Stimulated activated CD8-positive, alpha-beta memory T cell treated with anti-CD3 and anti-CD28 coated beads, Interleukin-12 subunit alpha, Interleukin-12 subunit beta, amount 100 ng/mL, for 4 hours (primary cell): ENCODE results near the gene DDT.
"Not testable (repeated sequence)": the region's sequence is repeated elsewhere in the genome, so short reads cannot be mapped to it uniquely, and the experiment has no call there.

Source experiments
- DNase-seq: peaks from one replicate; pipeline ENCODE4 v3.0.0-alpha.2; 2020; ENCODE audit warnings: low read depth

The DDT gene

DNA sequence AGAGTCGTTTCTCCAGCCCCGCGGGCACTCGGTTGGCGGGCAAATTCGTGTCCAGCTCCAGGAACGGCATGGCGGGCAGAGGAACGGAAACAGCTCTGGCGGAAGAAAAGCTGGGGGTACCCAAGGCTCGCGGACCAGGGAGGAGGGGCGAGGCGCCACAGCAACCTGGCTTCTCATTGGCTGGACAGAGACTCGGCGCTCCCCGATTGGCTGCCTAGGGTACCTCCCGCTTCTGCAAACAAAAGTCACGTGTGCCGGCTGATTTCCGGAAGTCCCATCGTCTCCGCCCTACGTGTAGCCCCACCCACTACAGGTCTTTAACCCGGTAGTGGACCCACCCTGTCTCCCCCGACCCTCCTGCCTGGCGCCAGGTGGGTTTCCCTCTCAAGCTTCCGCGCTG is at the start of gene DDT:
DDT (minus strand) TSS at position 97 of the 400 bp plus-strand sequence; CDS start at position 70, 27 bp downstream.
- not testable (repeated sequence) for DNase-seq

DNA sequence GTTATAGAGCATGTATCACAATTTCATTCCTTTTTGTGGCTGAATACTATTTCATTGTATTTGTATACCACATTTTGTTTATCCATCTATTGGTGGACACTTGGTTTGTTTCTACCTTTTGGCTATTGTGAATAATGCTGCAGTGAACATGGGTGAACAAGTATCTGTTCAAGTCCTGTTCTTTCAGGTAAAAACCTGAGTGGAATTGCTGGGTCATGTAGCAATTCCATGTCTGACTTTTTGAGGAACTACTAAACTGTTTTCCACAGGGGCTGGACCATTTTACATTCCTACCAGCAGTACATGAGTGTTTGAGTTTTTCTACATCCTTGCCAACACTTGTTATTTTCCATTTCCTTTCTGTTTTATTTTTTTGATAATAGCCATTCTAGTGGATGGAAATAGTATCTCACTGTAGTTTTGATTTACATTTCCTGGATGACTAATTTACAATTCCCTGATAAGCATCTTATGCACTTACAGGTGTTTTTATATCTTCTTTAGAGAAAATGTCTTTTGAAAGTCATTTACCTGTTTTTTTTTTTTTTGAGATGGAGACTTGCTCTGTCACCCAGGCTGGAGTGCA is 49.1 kb upstream of the DDT start:
- no peak for DNase-seq

- DNase-seq, result no peak
Observed at GRCh38 chr22:24021304-24021703, 47.1 kb upstream of the DDT start.

GRCh38 chr22:24016156-24016555 is 41.9 kb upstream of the DDT start:
- no peak for DNase-seq

DNA sequence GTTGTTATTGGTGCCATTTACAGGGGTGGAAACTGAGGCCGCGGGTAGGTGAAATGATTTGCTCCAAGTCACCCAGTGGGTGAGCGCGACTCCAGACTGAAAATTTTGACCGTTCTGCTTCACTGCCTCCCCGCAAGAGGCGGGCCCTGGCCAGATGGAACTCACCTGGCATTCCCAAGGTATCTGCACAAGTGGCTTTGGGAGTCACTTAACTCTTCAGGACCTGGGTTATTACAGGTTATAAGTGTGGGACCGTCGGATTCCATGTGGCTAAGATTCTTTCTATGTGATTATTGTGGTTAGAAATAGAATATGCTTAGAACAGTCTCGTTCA is 37.5 kb upstream of the DDT start:
- no peak for DNase-seq

DNA sequence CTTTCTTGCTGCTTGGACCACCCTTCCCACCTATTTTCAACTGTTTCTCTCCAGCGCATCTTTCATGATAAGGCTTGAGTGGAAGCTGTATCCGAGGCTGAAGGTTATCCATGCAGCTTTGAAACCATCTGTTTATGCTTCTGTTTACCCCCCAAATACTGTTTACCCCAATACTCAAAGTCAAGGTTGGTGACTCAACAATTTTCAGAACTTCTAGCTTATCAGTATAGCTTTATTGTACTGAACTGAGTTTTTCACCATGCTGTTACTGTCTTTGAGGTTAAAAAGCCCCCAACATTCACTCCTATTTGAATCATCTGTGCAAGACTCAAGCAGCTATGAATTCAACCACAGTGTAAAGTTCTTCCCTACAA is 35.8 kb upstream of the DDT start:
- no peak for DNase-seq

GRCh38 chr22:24009227-24010017 is 35.2 kb upstream of the DDT start:
- DNase-seq, result no peak

DNA sequence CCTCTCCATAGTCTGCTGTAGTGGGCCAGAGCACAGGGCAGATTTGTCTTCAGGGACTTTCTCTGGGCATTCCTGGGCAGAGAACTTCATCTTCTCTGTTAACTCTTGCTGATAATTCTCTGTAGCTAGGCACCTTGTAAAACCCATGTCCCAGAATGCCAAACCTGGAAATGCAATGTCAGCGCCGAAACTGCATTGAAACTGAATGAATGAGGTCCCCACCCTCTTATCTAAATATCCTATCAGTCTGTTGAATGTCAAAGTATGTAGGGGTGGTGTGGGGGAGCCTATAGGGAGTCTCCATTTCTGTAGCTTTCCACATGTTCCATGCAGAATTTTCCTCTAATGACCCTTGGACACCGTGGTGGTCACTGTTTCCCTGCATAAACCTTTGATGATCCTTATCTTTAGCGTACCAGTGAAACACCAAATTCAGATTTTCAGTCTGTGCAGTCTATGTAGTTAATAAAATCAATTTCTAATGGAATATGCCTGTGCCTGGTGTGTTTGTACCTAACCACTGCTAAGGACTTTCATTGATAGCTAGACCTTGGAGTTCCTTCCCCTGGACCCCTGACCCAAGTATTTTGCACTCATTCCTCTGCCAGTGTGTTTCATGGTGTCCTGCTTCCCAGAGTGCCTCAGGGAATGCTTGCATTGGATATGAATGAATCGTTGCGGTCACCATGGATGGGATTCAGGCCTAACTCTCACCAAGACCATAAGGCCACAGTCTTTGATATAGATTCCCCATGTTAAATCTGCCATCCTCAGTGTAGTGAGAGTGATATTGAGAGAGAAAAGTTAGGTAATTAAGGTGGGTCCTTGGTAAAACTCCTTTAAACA is 34.4 kb upstream of the DDT start:
- DNase-seq, result no peak

DNA sequence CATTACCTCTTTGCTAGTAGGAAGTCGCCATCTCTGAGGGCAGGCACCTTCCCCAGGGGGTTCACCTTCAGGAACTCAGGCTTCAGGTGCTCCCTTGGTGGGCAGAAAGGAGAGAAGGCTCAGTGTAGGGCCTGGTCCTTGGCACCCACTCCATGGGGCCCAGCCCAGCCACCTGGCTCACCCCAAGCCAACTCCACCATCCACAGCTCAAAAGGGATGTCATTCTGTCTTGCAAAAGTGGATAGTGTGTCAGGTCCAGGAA is 33.7 kb upstream of the DDT start:
- DNase-seq, result no peak

DNA sequence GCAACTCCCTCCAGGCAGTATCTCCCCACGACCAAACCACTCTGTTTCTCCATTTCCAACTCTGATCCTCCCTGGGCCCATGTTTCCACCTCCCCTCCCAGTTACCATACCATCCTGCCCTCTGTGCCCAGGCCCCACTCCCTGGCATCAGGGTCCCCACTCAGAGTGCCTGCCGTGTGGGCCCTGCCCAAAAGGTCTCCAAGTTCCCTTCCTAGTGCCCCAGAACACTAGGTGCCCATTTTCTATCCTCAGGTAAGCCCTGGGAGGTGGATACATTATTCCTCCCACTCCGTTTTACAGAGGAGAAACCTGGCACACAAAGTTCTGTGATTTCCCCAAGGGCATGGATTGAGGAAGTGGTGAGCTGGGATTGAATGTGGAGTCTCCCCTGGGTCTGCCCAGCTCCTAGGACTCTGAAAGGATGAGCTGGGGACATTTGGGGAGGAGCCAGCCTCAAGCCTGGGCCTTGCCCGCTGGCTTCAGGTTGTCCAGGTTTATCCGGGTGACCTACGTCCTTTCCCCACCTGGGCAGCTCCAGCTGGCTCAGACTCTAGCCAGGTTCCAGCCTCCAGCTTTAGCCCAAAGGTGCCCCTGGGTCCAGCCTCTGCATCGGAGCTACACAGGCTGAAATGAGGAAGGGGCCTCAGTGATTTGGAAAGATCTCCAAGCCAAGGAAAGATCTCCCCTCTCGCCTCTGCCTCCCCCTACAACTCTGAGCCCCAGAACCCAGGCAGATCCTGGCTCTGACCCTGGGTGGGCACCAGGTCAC is 33.2 kb upstream of the DDT start:
- no peak for DNase-seq

- DNase-seq, result no peak
Observed at GRCh38 chr22:24006914-24007214, 32.6 kb upstream of the DDT start.

DNA sequence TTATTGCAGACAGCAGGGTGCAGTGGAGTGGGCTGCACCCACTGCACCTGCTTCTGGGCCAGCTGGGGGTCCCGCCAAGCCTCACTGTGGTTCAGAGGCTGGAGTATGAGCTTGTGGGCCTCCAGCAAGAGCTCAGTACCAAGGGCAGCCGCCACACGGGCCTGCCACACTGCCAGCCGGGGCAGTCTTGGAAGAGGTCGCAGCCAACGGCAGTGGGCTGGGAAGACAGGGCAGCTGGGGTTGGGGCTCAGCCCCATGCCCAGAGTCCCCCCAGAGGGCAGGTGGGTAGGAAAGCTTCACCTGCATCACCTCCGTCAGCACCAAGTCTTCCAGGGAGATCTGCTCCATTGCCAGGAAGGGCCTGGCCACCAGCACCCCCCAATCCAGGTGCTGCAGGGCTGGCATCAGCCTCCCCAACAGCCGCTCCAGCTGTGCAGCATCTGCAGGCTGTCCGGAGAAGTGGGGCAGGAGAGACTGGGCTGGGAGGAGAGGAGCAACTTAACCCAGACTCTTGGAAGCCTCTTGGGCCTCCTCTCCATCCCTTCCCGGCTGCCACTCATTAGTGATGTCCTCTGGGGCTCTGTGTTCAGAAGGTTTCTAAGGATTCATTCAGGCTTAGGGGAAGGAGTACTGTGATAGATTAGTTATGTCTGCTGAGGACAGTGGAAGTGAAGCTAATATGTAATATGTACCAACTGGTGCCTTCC is 32.1 kb upstream of the DDT start:
- no peak for DNase-seq

DNA sequence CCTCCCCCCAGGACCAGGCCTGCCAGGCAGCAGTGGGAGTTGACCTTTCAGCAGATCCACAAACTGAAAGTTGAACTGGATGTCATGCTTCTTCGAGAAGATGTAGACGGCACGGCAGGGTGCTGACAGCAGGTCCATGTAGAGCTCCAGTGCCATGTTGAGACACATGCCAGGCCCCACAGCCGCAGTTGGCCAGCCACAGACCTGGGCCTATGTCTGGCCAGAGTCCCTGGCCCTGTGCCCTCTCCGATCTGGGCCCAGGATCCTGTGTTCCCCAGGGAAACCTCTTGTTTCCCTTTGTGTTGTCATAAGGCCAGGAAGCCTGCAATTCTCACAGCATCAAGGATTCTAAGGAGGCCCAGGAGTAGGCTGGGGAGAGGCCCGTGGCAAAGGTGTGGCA is 31.0 kb upstream of the DDT start, which contains the start of gene GSTT4:
GSTT4 (minus strand) TSS at position 253 of the 400 bp plus-strand sequence; CDS start at position 156, 97 bp downstream.
- no peak for DNase-seq

DNA sequence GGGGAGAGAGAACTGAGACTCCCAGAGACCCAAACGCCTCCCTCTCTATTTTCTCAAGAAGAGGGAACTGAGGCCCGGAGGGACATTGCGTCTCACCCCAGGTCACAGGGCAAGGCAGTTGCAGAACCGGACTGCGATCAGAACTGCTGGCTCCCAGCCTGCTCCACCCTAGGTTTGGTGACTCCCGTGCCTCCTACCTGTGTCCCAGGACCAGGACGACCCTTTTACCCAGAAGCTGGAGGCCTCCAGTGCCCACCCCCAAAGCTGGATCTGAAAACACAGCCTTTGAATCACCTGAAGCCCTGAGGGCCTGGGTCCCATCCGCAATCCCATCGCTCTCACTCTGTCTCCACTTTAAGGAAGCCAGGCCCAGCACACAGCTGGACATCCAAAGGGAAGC is 29.6 kb upstream of the DDT start:
- DNase-seq, result no peak

GRCh38 chr22:24002851-24003250 is 28.6 kb upstream of the DDT start:
- no peak for DNase-seq

DNA sequence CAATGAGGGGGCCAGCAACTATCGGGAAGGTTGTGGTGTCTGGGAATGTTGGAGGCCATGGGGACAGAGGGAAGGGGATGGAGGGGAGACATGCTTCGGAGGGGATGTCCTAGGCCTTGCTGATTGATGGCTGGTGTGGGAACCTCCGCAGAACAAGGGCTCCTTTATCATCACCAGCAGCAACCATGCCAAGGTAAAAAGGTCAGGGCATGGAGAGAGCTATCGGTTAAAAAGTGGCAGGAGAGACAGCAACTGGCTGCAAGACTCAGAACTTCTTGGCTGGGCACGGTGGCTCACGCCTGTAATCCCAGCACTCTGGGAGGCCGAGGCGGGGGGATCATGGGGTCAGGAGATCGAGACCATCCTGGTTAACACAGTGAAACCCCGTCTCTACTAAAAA is 28.0 kb upstream of the DDT start:
- DNase-seq, result no peak

DNA sequence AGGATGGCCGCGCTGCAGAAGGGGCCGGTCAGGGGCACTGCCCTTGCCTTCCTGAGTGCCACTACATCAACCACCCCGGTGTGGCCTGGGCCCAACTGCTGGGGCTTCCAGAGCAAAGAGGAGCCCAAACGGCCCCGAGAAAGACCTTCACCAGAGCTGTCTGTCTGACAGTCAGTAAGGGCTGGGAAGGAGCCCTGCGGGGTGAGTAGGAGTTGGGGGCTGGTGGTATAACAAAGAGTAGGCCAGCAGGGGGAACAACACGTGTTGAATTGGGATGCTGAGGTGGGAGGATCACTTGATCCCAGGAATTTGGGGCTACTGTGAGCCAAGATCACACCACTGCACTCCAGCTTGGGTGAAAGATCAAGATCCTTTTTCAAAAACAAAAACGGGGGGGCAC is 27.1 kb upstream of the DDT start:
- no peak for DNase-seq

GRCh38 chr22:23999779-24000178 is 25.5 kb upstream of the DDT start:
- not testable (repeated sequence) for DNase-seq

DNA sequence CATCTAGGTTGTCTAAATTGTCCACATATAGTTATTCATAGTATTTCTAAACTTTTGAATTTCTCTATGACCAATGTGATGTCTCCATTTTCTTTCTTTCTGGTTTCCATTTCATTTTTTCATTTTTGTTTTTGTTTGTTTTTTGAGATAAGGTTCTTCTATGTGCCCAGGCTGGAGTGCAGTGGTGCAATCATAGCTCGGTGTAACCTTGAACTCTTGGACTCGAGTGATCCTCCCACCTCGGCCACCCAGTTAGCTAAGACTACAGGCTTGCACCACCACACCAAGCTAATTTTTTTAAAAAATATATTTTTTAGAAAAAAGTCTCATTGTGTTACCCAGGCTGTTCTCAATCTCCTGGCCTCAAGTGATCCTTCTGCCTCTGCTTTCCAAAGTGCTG is 22.9 kb upstream of the DDT start:
- no peak for DNase-seq

DNA sequence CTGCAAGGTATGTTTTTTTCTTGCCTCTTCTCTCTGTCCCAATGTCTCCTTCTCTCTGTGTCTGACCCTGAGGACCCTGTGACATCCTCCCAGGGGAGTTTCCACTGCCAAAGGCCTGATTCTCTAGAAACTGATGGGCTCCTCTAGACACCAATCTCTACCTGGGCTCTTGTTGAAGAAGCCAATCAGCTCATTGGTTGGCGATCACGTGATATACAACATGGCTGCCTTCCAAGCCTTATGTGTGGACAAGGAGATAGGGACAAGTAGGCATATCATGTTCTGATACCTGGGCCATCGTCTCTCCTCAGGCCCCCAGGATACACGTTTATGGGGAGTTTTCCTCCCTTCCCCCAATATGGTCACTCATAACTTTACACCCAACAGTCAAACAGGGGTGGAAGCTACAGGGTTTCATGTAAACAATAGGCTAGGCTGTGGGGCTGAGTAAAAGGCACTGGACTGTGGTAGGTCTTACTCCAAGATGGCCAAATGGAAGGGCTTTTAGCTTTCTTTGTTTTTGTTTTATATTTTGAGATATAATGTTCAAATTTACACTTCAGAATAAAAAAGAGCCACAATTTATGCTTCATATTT is 19.4 kb upstream of the DDT start:
- DNase-seq, result not testable (repeated sequence)

- not testable (repeated sequence) for DNase-seq
Observed at GRCh38 chr22:23993080-23993479, 18.8 kb upstream of the DDT start.
